Natural killer cell treated with Interleukin-12 subunit alpha and Interleukin-12 subunit beta and Interleukin-15 and Interleukin-18, amount 100 ng/mL, for 72 hours (primary cell): ENCODE data around the gene WFDC10B. TPM values are rescaled to one million over a fixed set of nuclear protein-coding genes. Genes with fewer than 3 reads are reported as not detected.

Experiments used
- ATAC-seq, 2 donors: fragments of 150-1000 bp; cut with Tn5 transposase in 1 of 2; sonication (Bioruptor Pico), chemical (Tn5 transposase) in 1 of 2; 2 replicates each; pipeline ENCODE4 v1.10.0; 2021
- DNase-seq: peaks from one replicate; pipeline ENCODE4 v3.0.0; 2022; ENCODE audit warnings: low spot score
- H3K27ac Mint-ChIP-seq, 2 donors: 1 replicate in 1 of 2; 2 replicates in 1 of 2; pipeline ENCODE4 v1.8.0; 2022; ENCODE audit warnings: mixed read lengths in 2 of 2, mild to moderate bottlenecking in 1 of 2, moderate library complexity in 1 of 2
- H3K27me3 Mint-ChIP-seq, 2 donors: 1 replicate in 1 of 2; 2 replicates in 1 of 2; pipeline ENCODE4 v1.8.0; 2022; ENCODE audit warnings: mixed read lengths in 2 of 2
- H3K36me3 Mint-ChIP-seq: one replicate; pipeline ENCODE4 v1.8.0; 2022; ENCODE audit warnings: mixed read lengths
- H3K4me1 Mint-ChIP-seq, 2 donors: 1 replicate in 1 of 2; 2 replicates in 1 of 2; pipeline ENCODE4 v1.8.0; 2022; ENCODE audit warnings: low read depth in 2 of 2, mixed read lengths in 2 of 2, mild to moderate bottlenecking in 1 of 2
- H3K4me3 Mint-ChIP-seq: one replicate; pipeline ENCODE4 v1.8.0; 2022; ENCODE audit warnings: mixed read lengths
- H3K9me3 Mint-ChIP-seq: 2 replicates; pipeline ENCODE4 v1.8.0; 2022; ENCODE audit warnings: mixed read lengths
- total RNA-seq, 2 donors: library from RNA; stranded (reverse); gene quantifications; one replicate each; pipeline ENCODE4 v1.2.3, GENCODE V29; 2022

WFDC10B gene
- total RNA-seq, 2 donors from 2014 or later: not detected

GRCh38 chr20:45636513-45636912 lies 68.3 kb downstream of the WFDC10B start:
- no peak overlapping the region for H3K27ac Mint-ChIP-seq
- DNase-seq: no peak
- no peak overlapping the region for H3K4me3 Mint-ChIP-seq
- H3K9me3 Mint-ChIP-seq: no peaks in the 10 kb centered on the region
- no peak for ATAC-seq
- H3K27me3 Mint-ChIP-seq: peaks cover 18 to 39% of the 10 kb centered on the region in 2 donors
- no peaks in the 10 kb centered on the region for H3K36me3 Mint-ChIP-seq
- H3K4me1 Mint-ChIP-seq: no peaks in the 10 kb centered on the region

Other genes with a start within 250 kb of the WFDC10B start
- gene WFDC2, start 235.3 kb downstream of the WFDC10B start, total RNA-seq: not detected
- gene SPINT3, start 189.4 kb downstream of the WFDC10B start, total RNA-seq: not detected
- gene WFDC6, start 165.5 kb downstream of the WFDC10B start, total RNA-seq: not detected
- not detected for gene EPPIN, start 157.6 kb downstream of the WFDC10B start, total RNA-seq
- gene WFDC8, start 125.7 kb downstream of the WFDC10B start, total RNA-seq: not detected
- gene WFDC10A, start 75.3 kb downstream of the WFDC10B start, total RNA-seq: not detected
- gene WFDC9, start 73.7 kb downstream of the WFDC10B start, total RNA-seq: not detected
- gene WFDC11, start 34.8 kb downstream of the WFDC10B start, total RNA-seq: not detected
- not detected for gene WFDC13, start 3.0 kb downstream of the WFDC10B start, total RNA-seq
- not detected for gene SPINT4, start 17.3 kb upstream of the WFDC10B start, total RNA-seq
- not detected for gene WFDC3, start 86.9 kb upstream of the WFDC10B start, total RNA-seq
- 10 to 100 TPM; 25.5 to 30.4 TPM for gene DNTTIP1, start 86.9 kb upstream of the WFDC10B start, total RNA-seq
- gene UBE2C, start 107.6 kb upstream of the WFDC10B start, total RNA-seq: 100 to 1,000 TPM in 1 of 2 donors, 10 to 100 TPM in 1; 89.7 to 139 TPM
- not detected for gene TNNC2, start 122.3 kb upstream of the WFDC10B start, total RNA-seq
- gene SNX21, start 128.8 kb upstream of the WFDC10B start, total RNA-seq: 1 to 10 TPM; 1.5 to 2.2 TPM
- gene ACOT8, start 152.4 kb upstream of the WFDC10B start, total RNA-seq: 10 to 100 TPM; 24.4 to 26.2 TPM
- 1 to 10 TPM; 5.5 to 6.4 TPM for gene ZSWIM3, start 152.6 kb upstream of the WFDC10B start, total RNA-seq
- 1 to 10 TPM; 2.7 to 3.2 TPM for gene ZSWIM1, start 176.2 kb upstream of the WFDC10B start, total RNA-seq
- 1 to 10 TPM in 1 of 2 donors, not detected in 1; 1.0 TPM for gene SPATA25, start 182.6 kb upstream of the WFDC10B start, total RNA-seq
- 1 to 10 TPM in 1 of 2 donors, under 1 TPM in 1; 0.29 to 1.9 TPM for gene NEURL2, start 186.2 kb upstream of the WFDC10B start, total RNA-seq
- 10 to 100 TPM; 42.2 to 55.6 TPM for gene CTSA, start 186.3 kb upstream of the WFDC10B start, total RNA-seq
- gene PLTP, start 207.1 kb upstream of the WFDC10B start, total RNA-seq: 1 to 10 TPM; 3.0 to 8.8 TPM
- gene PCIF1, start 229.7 kb upstream of the WFDC10B start, total RNA-seq: 10 to 100 TPM; 33.7 to 41.1 TPM